ENCODE data around the gene NISCH.

NISCH gene

GRCh38 chr3:52436500-52437149 is 18.8 kb upstream of the NISCH start:
- no peak for DNase-seq

- DNase-seq: no peak
Measured at GRCh38 chr3:52437326-52438103, 17.9 kb upstream of the NISCH start.

GRCh38 chr3:52438104-52438376 is 17.4 kb upstream of the NISCH start:
- DNase-seq: no peak

- DNase-seq: no peak
Measured at GRCh38 chr3:52438579-52439425, 16.6 kb upstream of the NISCH start.

GRCh38 chr3:52439426-52440248 is 15.8 kb upstream of the NISCH start:
- no peak for DNase-seq

GRCh38 chr3:52440249-52440551 is 15.2 kb upstream of the NISCH start:
- DNase-seq: no peak

- DNase-seq: no peak
Measured at GRCh38 chr3:52440671-52441070, 14.7 kb upstream of the NISCH start.

GRCh38 chr3:52441091-52441771 is 14.2 kb upstream of the NISCH start:
- no peak for DNase-seq

- DNase-seq: no peak
Measured at GRCh38 chr3:52441772-52442332, 13.6 kb upstream of the NISCH start.

GRCh38 chr3:52442409-52443267 is 12.8 kb upstream of the NISCH start:
- no peak for DNase-seq

- DNase-seq: no peak
Measured at GRCh38 chr3:52443268-52443610, 12.2 kb upstream of the NISCH start.

- no peak for DNase-seq
Measured at GRCh38 chr3:52443791-52444687, 11.4 kb upstream of the NISCH start.

- peak; percentile 56 for DNase-seq
Measured at GRCh38 chr3:52444860-52445793, 10.3 kb upstream of the NISCH start, which contains the start of gene SEMA3G. SEMA3G (minus strand) TSS chr3:52445103; CDS start chr3:52445027, 76 bp downstream.

- no peak for DNase-seq
Measured at GRCh38 chr3:52446042-52446441, 9.4 kb upstream of the NISCH start.

GRCh38 chr3:52446631-52447511 is 8.5 kb upstream of the NISCH start:
- peak; percentile 52 for DNase-seq

GRCh38 chr3:52447512-52448355 is 7.7 kb upstream of the NISCH start:
- no peak for DNase-seq
